Fibroblast of lung (primary cell): ENCODE measurements around the gene ARHGAP6.

ENCODE experiments used
- CTCF ChIP-seq, 2 donors: IDR thresholded peaks in 1 of 2; conservative IDR thresholded peaks in 1 of 2; 1 replicate in 1 of 2; 2 replicates in 1 of 2; pipeline ENCODE4 v1.5.1; 2011 to 2012; ENCODE audit warnings: low read length in 2 of 2, control low read depth in 1 of 2, inconsistent platforms in 1 of 2, low read depth in 1 of 2, mild to moderate bottlenecking in 1 of 2
- EZH2 ChIP-seq: IDR thresholded peaks from 2 replicates; pipeline ENCODE4 v1.5.1; 2012; ENCODE audit warnings: low read length, control low read depth, mild to moderate bottlenecking; ENCODE audit errors: missing control alignments

- TF ChIP-seq CTCF (conservative IDR thresholded peaks at IDR 0.05 in 1 of 2, IDR thresholded peaks at IDR 0.05 in 1 of 2; ENCODE audit: low read depth in 1 of 2, low read length in 2 of 2), result no peak
- no peak for TF ChIP-seq EZH2
Observed at GRCh38 chrX:11579636-11580600, 85.8 kb downstream of the ARHGAP6 start.
